Left colon (tissue), 2 donors: Measurements from ENCODE around the gene HDAC5. TPM values are rescaled to one million over a fixed set of nuclear protein-coding genes. Genes with fewer than 3 reads are reported as not detected.

Experiments
- ATAC-seq: fragments of 200-7000 bp; cut with Tn5 transposase; one replicate; pipeline ENCODE4 v1.9.1; 2020; ENCODE audit warnings: mild to moderate bottlenecking, moderate library complexity
- DNase-seq, 2 donors: peaks; one replicate each; pipeline ENCODE4 v3.0.0-alpha.2; 2020
- intact Hi-C, 2 donors: fragments of 100-400 bp; cut with DNase I in 1 of 2; cut with micrococcal nuclease in 1 of 2; formaldehyde crosslinking; loops; one replicate each; pipeline versions ENCODE4 v1.11.2 to v1.14.0; 2022; cut with DNase I, micrococcal nuclease
- total RNA-seq, 2 donors: library from RNA; stranded (reverse); fragmentation: NEBNext Ultra II Directional; extraction: Animal tissue kit (Norgen Biotek cat#: 25700); gene quantifications; one replicate each; pipeline ENCODE4 v1.2.1, GENCODE V29; 2021
- donor health status: DM: no; HTN: no; CAD: no.
- donor health status: DM: yes; HTN: yes; CAD: no.

HDAC5 gene
- total RNA-seq, 2 donors from 2014 or later: 13.8 to 42.8 TPM

GRCh38 chr17:44076716-44077594, 46.5 kb downstream of the HDAC5 start:
- no peak for DNase-seq
- no peak for ATAC-seq
- intact Hi-C loops: no loop called here

- intact Hi-C loops: no loop called here
- DNase-seq: no peak
Observed at GRCh38 chr17:44075598-44076293, 47.7 kb downstream of the HDAC5 start.

GRCh38 chr17:44074911-44075285, 48.5 kb downstream of the HDAC5 start:
- DNase-seq (no peak), ATAC-seq (no peak)
- intact Hi-C loops: no loop called here

More at GRCh38 chr17:44075598-44076293, 47.7 kb downstream of the HDAC5 start:
- ATAC-seq: no peak

GRCh38 chr17:44074231-44074910, 49.1 kb downstream of the HDAC5 start:
- DNase-seq (no peak), ATAC-seq (no peak)
- intact Hi-C loops: no loop called here

GRCh38 chr17:44071772-44072171, 51.7 kb downstream of the HDAC5 start:
- intact Hi-C loops: no loop called here
- ATAC-seq (no peak), DNase-seq (no peak)

GRCh38 chr17:44071198-44071520, 52.3 kb downstream of the HDAC5 start:
- intact Hi-C loops: no loop called here
- ATAC-seq (no peak), DNase-seq (no peak)

GRCh38 chr17:44070455-44071197, 52.8 kb downstream of the HDAC5 start, which contains the start of gene G6PC3:
G6PC3 (plus strand) TSS chr17:44070735; CDS start chr17:44070966, 231 bp downstream.
- intact Hi-C loops: no loop called here
- ATAC-seq (peak; percentile 84), DNase-seq (peak; percentile 94 to 97)

- ATAC-seq (no peak), DNase-seq (no peak)
- intact Hi-C loops: no loop called here
Observed at GRCh38 chr17:44069974-44070454, 53.4 kb downstream of the HDAC5 start.

GRCh38 chr17:44067545-44067940, 55.9 kb downstream of the HDAC5 start:
- DNase-seq (no peak), ATAC-seq (no peak)
- intact Hi-C loops: no loop called here

GRCh38 chr17:44066204-44066930, 57.1 kb downstream of the HDAC5 start, which contains the start of gene LSM12:
LSM12 (minus strand) TSS chr17:44066671; CDS start chr17:44066587, 84 bp downstream.
- DNase-seq: peak; percentile 88 to 95
- peak; percentile 83 for ATAC-seq
- intact Hi-C loops: no loop called here

- ATAC-seq (no peak), DNase-seq (no peak)
- intact Hi-C loops: no loop called here
Observed at GRCh38 chr17:44065668-44066203, 57.7 kb downstream of the HDAC5 start.

GRCh38 chr17:44063704-44064639, 59.5 kb downstream of the HDAC5 start:
- ATAC-seq (no peak), DNase-seq (no peak)
- intact Hi-C loops: no loop called here

GRCh38 chr17:44062871-44063270, 60.6 kb downstream of the HDAC5 start:
- no peak for ATAC-seq
- no peak for DNase-seq
- intact Hi-C loops: no loop called here

GRCh38 chr17:44061446-44061845, 62.0 kb downstream of the HDAC5 start:
- ATAC-seq: no peak
- intact Hi-C loops: no loop called here
- DNase-seq: no peak

GRCh38 chr17:44059101-44059892, 64.1 kb downstream of the HDAC5 start:
- DNase-seq: no peak
- no peak for ATAC-seq
- intact Hi-C loops: no loop called here
